Body of pancreas (tissue), 4 donors: ENCODE data around the gene THSD7A. TPM values are rescaled to one million over a fixed set of nuclear protein-coding genes. Genes with fewer than 3 reads are reported as not detected.

Experiments
- ATAC-seq: fragments of 150-250 bp; one replicate; pipeline ENCODE4 v1.9.1; 2016
- DNase-seq, 4 donors: peaks; one replicate each; pipeline ENCODE4 v3.0.0-alpha.2; 2019
- H3K27ac ChIP-seq, 4 donors: fragments of 200-600 bp; sonication (generic); 1 replicate in 3 of 4; 2 replicates in 1 of 4; pipeline versions ENCODE4 v1.5.1 to v1.6.1; 2016 to 2019; ENCODE audit warnings: mild to moderate bottlenecking in 1 of 4, mixed read lengths in 1 of 4, moderate library complexity in 1 of 4
- H3K27me3 ChIP-seq, 2 donors: fragments of 200-600 bp; sonication (generic); one replicate each; pipeline ENCODE4 v1.6.0; 2016; ENCODE audit warnings: mild to moderate bottlenecking in 1 of 2
- H3K36me3 ChIP-seq, 2 donors: fragments of 200-600 bp; sonication (generic); replicated peaks in 1 of 2; 2 replicates each; pipeline ENCODE4 v1.5.1; 2016; ENCODE audit warnings: low read depth in 2 of 2; ENCODE audit not compliant: insufficient read depth in 1 of 2
- H3K4me1 ChIP-seq: fragments of 200-600 bp; sonication (generic); one replicate; pipeline ENCODE4 v1.6.0; 2016
- H3K4me3 ChIP-seq, 2 donors: fragments of 200-600 bp; sonication (generic); 1 replicate in 1 of 2; 2 replicates in 1 of 2; pipeline ENCODE4 v1.5.1; 2016 to 2019
- H3K9me3 ChIP-seq, 3 donors: fragments of 200-600 bp; sonication (generic); 1 replicate in 2 of 3; 2 replicates in 1 of 3; pipeline ENCODE4 v1.5.1; 2016
- POLR2A ChIP-seq, 3 donors: fragments of 450-650 bp; IDR thresholded peaks; one replicate each; pipeline ENCODE4 v1.6.1; 2016; ENCODE audit warnings: antibody characterized with exemption in 3 of 3, mild to moderate bottlenecking in 2 of 3
- WGBS, 2 donors: methylation state at CpG; one replicate each; pipeline ENCODE4 v1.1.5; 2017; 5-methylcytosine and 5-hydroxymethylcytosine counted together
- intact Hi-C: fragments of 100-400 bp; cut with DNase I; formaldehyde crosslinking; loops from one replicate; pipeline ENCODE4 v1.15.1; 2023
- total RNA-seq, 2 donors: library from RNA; depleted of rRNA; stranded (reverse); fragments of >200 nt; gene quantifications; one replicate each; pipeline ENCODE4 v1.1.0, GENCODE V29; 2016
- TF ChIP-seq, protein P1 (sequence below), 7 experiments: fragments of 450-650 bp in 4 of 7; fragments of 200-600 bp in 3 of 7; sonication (generic) in 3 of 7; IDR thresholded peaks; one replicate each; pipeline ENCODE4 v1.5.1; 2016 to 2019; ENCODE audit warnings: antibody characterized with exemption in 7 of 7

THSD7A gene
- total RNA-seq, 2 donors from 2014 or later: 0.66 to 7.0 TPM

- Histone ChIP-seq H3K9me3 (peaks cover 0 to 8% (median 0%) of the 10 kb centered on the region in 3 donors), H3K4me1 (no peaks in the 10 kb centered on the region), H3K27ac (no peak overlapping the region), H3K27me3 (no peaks in the 10 kb centered on the region), H3K4me3 (no peak overlapping the region), H3K36me3 (no peaks in the 10 kb centered on the region)
- TF ChIP-seq, protein P1, sequence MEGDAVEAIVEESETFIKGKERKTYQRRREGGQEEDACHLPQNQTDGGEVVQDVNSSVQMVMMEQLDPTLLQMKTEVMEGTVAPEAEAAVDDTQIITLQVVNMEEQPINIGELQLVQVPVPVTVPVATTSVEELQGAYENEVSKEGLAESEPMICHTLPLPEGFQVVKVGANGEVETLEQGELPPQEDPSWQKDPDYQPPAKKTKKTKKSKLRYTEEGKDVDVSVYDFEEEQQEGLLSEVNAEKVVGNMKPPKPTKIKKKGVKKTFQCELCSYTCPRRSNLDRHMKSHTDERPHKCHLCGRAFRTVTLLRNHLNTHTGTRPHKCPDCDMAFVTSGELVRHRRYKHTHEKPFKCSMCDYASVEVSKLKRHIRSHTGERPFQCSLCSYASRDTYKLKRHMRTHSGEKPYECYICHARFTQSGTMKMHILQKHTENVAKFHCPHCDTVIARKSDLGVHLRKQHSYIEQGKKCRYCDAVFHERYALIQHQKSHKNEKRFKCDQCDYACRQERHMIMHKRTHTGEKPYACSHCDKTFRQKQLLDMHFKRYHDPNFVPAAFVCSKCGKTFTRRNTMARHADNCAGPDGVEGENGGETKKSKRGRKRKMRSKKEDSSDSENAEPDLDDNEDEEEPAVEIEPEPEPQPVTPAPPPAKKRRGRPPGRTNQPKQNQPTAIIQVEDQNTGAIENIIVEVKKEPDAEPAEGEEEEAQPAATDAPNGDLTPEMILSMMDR (IDR thresholded peaks at IDR 0.05): no peak
- TF ChIP-seq POLR2A (IDR thresholded peaks at IDR 0.05): no peak
- no peak for ATAC-seq
- intact Hi-C loops: no loop called here
- no peak for DNase-seq
- 72 to 73% methylated on average over 8 of the region's 8 CpGs for WGBS, 2 donors
These were observed 421.0 kb downstream of the THSD7A start for GRCh38 chr7:11410656-11411644.

DNA sequence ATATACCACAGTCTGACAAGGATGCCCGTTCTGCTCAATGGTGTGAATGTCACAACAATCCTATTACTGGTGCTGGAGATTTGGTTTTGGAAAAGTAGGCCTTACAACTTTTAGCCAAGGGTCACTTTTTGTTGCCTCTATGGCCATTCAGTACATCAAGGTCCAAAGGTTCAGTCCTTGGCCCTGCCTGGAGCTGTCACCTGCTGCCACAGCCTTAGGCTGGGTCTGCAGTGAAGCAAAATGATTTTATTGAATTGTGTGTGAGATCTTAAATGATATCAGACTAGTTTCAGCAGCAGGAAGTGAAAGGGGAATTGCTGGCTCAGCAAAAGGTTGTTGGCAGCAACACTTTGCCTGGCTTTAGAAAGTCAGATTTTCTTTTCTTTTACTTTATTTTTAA is 427.6 kb downstream of the THSD7A start:
- no peak for DNase-seq
- intact Hi-C loops: no loop called here

DNA sequence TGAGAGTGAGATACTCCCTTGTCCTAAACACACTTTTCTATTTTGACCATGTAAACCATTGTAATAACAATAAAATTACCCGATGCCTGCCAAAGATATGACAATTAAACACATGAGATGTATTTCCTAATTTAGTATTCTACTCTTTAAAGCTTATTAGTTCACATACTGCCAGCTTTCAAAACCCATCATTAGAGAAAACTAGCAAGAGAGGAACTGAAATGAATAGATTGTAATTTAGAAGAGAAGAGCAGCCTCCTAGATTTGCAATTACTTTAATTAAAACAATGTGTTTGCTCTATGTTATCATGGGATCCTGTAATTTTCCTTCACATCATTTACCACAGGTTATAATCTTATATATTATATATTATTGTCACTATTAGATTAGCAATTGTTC is 428.2 kb downstream of the THSD7A start:
- Histone ChIP-seq H3K36me3 (no peaks in the 10 kb centered on the region), H3K4me3 (no peak overlapping the region), H3K4me1 (no peaks in the 10 kb centered on the region), H3K27ac (no peak overlapping the region), H3K9me3 (no peaks in the 10 kb centered on the region), H3K27me3 (no peaks in the 10 kb centered on the region)
- intact Hi-C loops: no loop called here
- ATAC-seq (no peak), DNase-seq (no peak)
- WGBS, 2 donors: 83 to 87% methylated on average over 1 of the region's 1 CpG
- TF ChIP-seq, protein P1 (IDR thresholded peaks at IDR 0.05): no peak
- no peak for TF ChIP-seq POLR2A (IDR thresholded peaks at IDR 0.05)

More for the DNA sequence above, 427.6 kb downstream of the THSD7A start:
- WGBS, 2 donors: 62 to 84% methylated on average over 1 of the region's 1 CpG
- Histone ChIP-seq H3K9me3 (no peaks in the 10 kb centered on the region), H3K27me3 (no peaks in the 10 kb centered on the region), H3K27ac (no peak overlapping the region), H3K36me3 (no peaks in the 10 kb centered on the region), H3K4me3 (no peak overlapping the region), H3K4me1 (no peaks in the 10 kb centered on the region)
- ATAC-seq: no peak
- TF ChIP-seq, protein P1 (IDR thresholded peaks at IDR 0.05): no peak
- TF ChIP-seq POLR2A (IDR thresholded peaks at IDR 0.05): no peak

- Histone ChIP-seq H3K27ac (no peak overlapping the region), H3K36me3 (no peaks in the 10 kb centered on the region), H3K9me3 (no peaks in the 10 kb centered on the region), H3K4me3 (no peak overlapping the region), H3K27me3 (no peaks in the 10 kb centered on the region), H3K4me1 (no peaks in the 10 kb centered on the region)
- intact Hi-C loops: no loop called here
- ATAC-seq (no peak), DNase-seq (no peak)
- WGBS, 2 donors: 64 to 74% methylated on average over 12 of the region's 12 CpGs
- TF ChIP-seq, protein P1 (IDR thresholded peaks at IDR 0.05): no peak
- TF ChIP-seq POLR2A (IDR thresholded peaks at IDR 0.05): no peak
These were observed 437.6 kb downstream of the THSD7A start for GRCh38 chr7:11394438-11394837.
